Skin epidermis (tissue), 12 donors: ENCODE data around the gene CNTNAP2.

Source experiments
- H3K27ac ChIP-seq, 21 experiments: fragments of 200-600 bp; sonication (generic) in 11 of 21; one replicate each; pipeline ENCODE4 v1.5.0; 2020; ENCODE audit warnings: mild to moderate bottlenecking in 3 of 21, inconsistent platforms in 2 of 21, moderate library complexity in 2 of 21
- H3K4me3 ChIP-seq, 7 experiments: fragments of 200-600 bp; sonication (generic) in 2 of 7; one replicate each; pipeline ENCODE4 v1.5.0; 2020; ENCODE audit warnings: inconsistent platforms in 2 of 7, mild to moderate bottlenecking in 2 of 7, moderate library complexity in 1 of 7

CNTNAP2 gene

DNA sequence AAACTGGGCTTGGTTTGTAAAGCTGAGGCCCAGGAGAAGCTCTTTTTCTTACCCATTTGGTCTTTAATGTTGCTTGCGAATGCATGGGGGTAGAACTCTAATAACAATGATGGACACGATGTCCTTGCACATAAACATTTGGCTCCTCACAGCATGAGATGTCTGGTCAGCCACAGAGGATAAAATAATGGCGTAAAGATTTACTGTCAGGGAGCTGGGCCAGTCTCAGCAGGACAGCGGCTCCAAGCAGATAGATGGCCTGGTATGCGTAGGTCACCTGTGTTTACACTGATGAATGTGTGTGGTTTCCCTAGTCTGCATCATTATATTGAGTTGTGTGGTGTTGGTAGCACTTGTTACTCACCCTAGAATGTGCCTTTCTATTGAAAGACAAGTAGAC is 537.4 kb downstream of the CNTNAP2 start:
- H3K4me3 ChIP-seq: no peak overlapping the region

GRCh38 chr7:146655928-146656797 is 539.6 kb downstream of the CNTNAP2 start:
- no peak overlapping the region for H3K27ac ChIP-seq
- H3K4me3 ChIP-seq: no peak overlapping the region

More for the DNA sequence above, 537.4 kb downstream of the CNTNAP2 start:
- H3K27ac ChIP-seq: no peak overlapping the region

DNA sequence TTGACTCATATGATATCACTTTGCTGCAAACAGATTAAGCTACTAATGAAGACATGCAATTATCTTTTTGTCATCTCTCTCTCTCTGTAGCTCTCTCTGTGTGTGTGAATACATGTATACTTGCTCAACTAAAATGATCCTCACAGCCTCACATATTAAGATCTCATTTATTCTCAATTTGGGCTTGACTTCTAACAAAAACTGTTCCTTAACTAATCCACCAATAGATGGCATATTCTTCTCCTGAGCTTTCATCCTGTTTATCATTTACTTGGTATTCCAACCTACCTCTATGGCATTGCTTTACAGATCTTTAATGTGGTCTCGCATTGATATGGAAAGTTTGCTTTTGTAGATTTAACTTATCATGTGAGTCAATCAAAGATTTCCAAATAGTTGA is 540.4 kb downstream of the CNTNAP2 start:
- H3K4me3 ChIP-seq: no peak overlapping the region
- no peak overlapping the region for H3K27ac ChIP-seq

GRCh38 chr7:146658604-146659003 is 542.0 kb downstream of the CNTNAP2 start:
- no peak overlapping the region for H3K27ac ChIP-seq
- H3K4me3 ChIP-seq: no peak overlapping the region

DNA sequence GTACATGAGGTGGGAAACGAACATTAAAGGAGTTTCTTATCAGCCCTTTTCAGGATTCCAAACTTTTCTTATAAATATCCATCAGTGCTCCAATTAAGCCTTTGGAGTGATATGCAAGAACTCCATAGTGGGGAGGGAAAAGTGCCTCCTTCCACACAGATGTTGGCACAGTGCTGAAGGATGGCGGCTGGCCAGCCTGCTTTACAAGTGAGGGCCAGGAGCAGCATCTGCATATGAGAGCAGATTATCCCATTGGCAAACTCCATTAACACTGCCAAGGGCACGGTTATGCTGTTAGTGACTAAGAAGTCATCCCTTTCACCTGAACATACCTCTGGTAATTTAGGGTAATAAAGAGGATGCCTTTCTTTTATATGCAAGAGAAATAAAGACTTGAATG is 543.1 kb downstream of the CNTNAP2 start:
- no peak overlapping the region for H3K27ac ChIP-seq
- no peak overlapping the region for H3K4me3 ChIP-seq

DNA sequence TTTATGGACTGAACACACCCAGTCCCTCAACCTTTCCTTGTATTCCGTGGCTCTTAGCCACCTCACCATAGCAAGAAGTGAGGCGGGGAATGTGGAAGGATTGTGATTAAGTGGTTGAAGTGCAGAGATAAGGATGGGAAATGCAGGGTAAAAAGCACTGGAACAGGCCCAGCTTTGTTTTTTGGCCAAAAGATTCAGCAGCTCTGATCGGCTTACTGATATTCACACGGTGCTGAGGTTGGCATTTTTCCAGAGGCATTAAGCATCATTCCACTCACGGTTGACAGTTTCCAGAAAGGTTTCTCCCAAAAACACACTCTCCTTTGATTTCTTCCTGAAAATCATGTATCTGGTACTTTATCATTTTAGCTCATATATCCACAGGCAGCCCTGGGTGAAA is 544.2 kb downstream of the CNTNAP2 start:
- Histone ChIP-seq H3K27ac (no peak overlapping the region), H3K4me3 (no peak overlapping the region)

DNA sequence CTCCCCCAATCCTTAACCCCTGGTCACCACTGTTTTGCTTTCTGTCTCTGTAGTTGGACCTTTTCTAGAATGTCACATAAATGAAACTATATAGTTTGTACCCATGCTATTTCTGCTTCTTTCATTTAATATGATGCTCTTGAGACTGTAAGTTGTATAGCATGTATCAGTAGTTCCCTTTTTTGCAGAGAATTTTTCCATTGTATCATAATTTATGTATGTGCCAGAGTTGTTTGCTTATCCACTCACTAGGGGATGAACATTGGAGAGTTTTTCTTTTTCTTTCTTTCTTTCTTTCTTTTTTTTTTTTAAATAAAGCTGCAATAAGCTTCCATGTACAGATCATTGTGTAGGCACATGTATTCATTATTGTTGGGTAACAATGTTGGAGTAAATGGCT is 544.8 kb downstream of the CNTNAP2 start:
- Histone ChIP-seq H3K4me3 (no peak overlapping the region), H3K27ac (no peak overlapping the region)

DNA sequence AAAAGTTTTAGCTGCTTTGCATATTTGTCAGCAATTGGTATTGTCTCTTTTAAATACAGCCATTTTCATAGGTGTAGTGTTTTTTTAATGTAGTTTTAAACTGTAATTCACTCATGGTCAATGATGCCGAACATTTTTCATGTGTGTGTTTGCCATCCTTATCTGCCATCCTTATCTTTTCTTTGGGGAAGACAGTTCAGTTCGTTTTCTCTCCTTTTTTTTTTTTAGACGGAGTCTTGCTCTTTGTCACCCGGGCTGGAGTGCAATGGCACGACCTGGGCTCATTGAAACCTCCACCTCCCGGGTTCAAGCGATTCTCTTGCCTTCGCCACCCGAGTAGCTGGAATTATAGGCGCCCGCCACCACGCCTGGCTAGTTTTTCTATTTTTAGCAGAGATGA is 545.3 kb downstream of the CNTNAP2 start:
- Histone ChIP-seq H3K27ac (no peak overlapping the region), H3K4me3 (no peak overlapping the region)

DNA sequence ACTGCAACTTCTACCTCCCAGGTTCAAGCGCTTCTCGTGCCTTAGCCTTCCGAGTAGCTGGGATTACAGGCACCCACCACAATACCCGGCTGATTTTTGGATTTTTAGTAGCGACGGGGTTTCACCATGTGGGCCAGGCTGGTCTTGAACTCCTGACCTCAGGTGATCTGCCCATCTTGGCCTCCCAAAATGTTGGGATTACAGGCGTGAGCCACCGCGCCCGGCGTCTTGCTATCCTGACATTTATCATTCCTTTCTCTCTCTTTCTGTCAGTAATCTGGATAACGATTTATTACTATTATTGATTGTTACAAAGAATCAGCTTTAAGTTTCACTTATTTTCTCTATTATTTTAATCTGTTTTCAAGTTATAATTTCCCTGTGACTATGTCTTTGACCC is 548.4 kb downstream of the CNTNAP2 start:
- no peak overlapping the region for H3K4me3 ChIP-seq

GRCh38 chr7:146670532-146670931 is 553.9 kb downstream of the CNTNAP2 start:
- H3K27ac ChIP-seq: no peak overlapping the region
- H3K4me3 ChIP-seq: no peak overlapping the region

More for the DNA sequence above, 548.4 kb downstream of the CNTNAP2 start:
- H3K27ac ChIP-seq: no peak overlapping the region

GRCh38 chr7:146681487-146681886 is 564.9 kb downstream of the CNTNAP2 start:
- Histone ChIP-seq H3K4me3 (no peak overlapping the region), H3K27ac (no peak overlapping the region)

DNA sequence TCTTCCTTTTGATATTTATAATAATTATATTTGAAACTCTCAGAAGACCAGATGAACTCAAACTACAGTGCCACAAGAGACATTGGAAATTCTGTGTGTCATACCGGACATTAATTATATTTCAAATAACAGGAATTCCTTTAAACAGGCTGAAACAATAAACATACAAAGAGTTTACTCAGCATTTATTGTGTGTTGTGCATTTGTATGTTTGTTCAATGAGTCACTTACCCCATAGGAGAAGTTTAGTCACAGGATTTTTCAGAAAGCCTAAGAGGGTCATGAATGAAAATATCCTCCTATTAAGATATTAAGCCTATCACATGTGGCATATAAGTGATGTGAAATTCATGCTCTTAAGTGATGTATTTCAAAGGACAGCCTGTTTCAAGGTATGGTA is 566.8 kb downstream of the CNTNAP2 start:
- no peak overlapping the region for H3K4me3 ChIP-seq
- no peak overlapping the region for H3K27ac ChIP-seq

GRCh38 chr7:146690987-146691386 is 574.4 kb downstream of the CNTNAP2 start:
- H3K27ac ChIP-seq: no peak overlapping the region
- no peak overlapping the region for H3K4me3 ChIP-seq

- Histone ChIP-seq H3K27ac (no peak overlapping the region), H3K4me3 (no peak overlapping the region)
Measured at GRCh38 chr7:146698995-146699610, 582.5 kb downstream of the CNTNAP2 start.

- Histone ChIP-seq H3K4me3 (no peak overlapping the region), H3K27ac (no peak overlapping the region)
Measured at GRCh38 chr7:146700015-146700560, 583.5 kb downstream of the CNTNAP2 start.

DNA sequence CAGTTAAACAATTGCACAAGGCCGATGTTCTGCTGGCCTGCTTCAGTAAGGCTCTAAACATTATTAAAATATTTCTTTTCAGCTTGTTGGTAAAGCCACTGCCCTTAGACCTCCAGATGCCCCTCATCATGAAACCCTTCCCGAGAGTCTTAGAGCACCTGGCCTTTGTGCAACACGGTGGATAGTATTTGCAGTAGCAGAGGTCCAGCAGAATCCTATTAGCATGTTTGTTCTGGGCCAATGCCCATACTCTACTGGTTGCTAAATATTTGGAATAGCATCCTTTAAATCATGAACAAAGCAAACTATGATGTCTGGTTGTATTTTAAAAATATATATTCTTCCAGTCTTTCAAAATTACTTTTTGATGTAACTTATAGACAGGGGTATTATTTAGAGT is 584.6 kb downstream of the CNTNAP2 start:
- H3K27ac ChIP-seq: no peak overlapping the region
- H3K4me3 ChIP-seq: no peak overlapping the region

DNA sequence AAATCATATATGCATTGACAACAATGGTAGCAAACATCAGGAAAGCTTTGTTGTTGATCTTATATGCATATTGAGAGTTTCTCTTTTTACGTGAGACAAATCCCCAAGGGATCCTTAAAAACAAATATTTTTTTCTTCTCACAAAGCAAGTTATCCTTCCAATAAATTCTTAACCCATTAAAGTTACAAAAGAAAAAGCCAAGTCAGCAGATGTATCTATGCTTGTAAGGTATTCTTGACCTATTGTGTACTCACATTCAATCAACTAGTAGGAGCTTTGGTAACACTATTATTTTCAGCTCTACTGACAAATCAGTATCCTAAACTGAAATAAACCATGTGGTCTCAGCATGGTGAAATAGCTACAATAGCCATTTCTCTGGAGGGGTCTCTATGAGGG is 586.3 kb downstream of the CNTNAP2 start:
- no peak overlapping the region for H3K27ac ChIP-seq
- no peak overlapping the region for H3K4me3 ChIP-seq

GRCh38 chr7:146709451-146710027 is 592.9 kb downstream of the CNTNAP2 start:
- H3K27ac ChIP-seq: no peak overlapping the region

GRCh38 chr7:146713205-146713604 is 596.6 kb downstream of the CNTNAP2 start:
- H3K27ac ChIP-seq: no peak overlapping the region
- H3K4me3 ChIP-seq: no peak overlapping the region

More at GRCh38 chr7:146709451-146710027, 592.9 kb downstream of the CNTNAP2 start:
- H3K4me3 ChIP-seq: no peak overlapping the region

DNA sequence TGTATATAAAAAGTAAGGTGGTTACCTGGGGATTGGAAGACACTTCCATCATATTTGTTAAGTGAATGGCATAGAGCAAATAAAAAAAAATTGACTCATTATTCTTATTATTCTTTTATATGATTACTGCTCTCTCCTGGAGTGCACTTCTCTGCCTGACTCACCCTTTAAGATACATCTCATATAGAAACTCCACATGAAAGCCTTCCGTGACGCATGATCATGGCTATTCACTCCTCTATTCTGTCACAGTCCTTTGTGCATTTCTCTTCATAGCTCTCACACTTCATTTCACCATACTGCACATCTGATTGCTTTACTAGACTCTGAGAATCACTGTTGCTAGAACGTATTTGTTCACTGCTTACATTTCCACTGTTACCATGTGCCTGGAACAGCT is 597.3 kb downstream of the CNTNAP2 start:
- H3K4me3 ChIP-seq: no peak overlapping the region
- H3K27ac ChIP-seq: no peak overlapping the region

DNA sequence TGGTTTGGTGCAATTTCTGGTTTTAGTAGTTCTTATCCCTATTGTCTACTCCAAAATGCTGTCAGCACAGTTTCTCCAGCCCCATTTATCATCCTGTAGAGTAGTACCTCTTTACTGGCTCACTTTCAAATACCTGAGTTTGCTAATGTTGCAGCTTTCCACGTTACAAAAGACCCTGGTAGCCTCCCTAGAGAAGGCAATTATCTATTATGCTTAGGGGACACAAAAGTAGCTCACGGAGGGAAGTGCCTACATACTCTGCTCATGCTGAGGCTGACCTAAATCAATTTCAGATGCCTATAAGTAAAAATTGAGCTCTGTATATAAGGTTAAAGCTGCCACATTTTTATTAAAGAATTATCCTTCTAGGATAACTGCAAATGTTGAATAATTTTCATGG is 603.6 kb downstream of the CNTNAP2 start:
- H3K4me3 ChIP-seq: no peak overlapping the region
- no peak overlapping the region for H3K27ac ChIP-seq
